GM12864 (cell line): ENCODE measurements around the gene RRBP1.

Source experiments
- DNase-seq: peaks from one replicate; pipeline ENCODE4 v3.0.0-alpha.2; 2011; ENCODE audit warnings: low read depth
- H3K4me3 ChIP-seq: 2 replicates; pipeline ENCODE4 v1.5.1; 2011; ENCODE audit warnings: mild to moderate bottlenecking, low read depth, low read length, control low read depth
- CTCF ChIP-seq: IDR thresholded peaks from 2 replicates; pipeline ENCODE4 v1.5.1; 2011; ENCODE audit warnings: low read depth, mild to moderate bottlenecking, moderate library complexity, low read length, control low read depth, inconsistent platforms; ENCODE audit errors: missing control alignments

Gene RRBP1

GRCh38 chr20:17715075-17715474, 33.0 kb upstream of the RRBP1 start:
- no peak for DNase-seq
- H3K4me3 ChIP-seq: no peak overlapping the region
- TF ChIP-seq CTCF: no peak

DNA sequence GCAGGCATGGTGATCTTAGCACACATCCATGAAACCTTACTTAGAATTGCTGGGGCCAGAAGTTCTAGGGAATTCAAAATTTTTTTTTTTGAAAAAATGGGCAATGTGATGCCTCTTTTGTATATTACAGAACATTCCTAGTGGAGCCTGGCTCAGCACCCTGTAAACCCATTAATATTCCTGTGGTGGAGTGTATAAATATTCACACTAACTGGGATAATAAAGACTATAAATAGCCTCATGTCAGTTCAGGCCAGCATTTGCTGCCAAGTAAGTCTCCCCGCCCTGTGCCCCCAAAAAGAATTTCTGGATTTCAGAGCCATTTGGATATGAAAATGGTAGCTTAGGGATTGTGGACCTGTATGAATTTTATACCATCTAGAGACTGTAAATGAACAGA, 32.6 kb upstream of the RRBP1 start:
- no peak for TF ChIP-seq CTCF
- DNase-seq: no peak
- no peak overlapping the region for H3K4me3 ChIP-seq

GRCh38 chr20:17712708-17713107, 30.7 kb upstream of the RRBP1 start:
- no peak overlapping the region for H3K4me3 ChIP-seq
- no peak for DNase-seq
- TF ChIP-seq CTCF: no peak

- no peak for TF ChIP-seq CTCF
- no peak for DNase-seq
- no peak overlapping the region for H3K4me3 ChIP-seq
Measured at GRCh38 chr20:17712201-17712600, 30.2 kb upstream of the RRBP1 start.

DNA sequence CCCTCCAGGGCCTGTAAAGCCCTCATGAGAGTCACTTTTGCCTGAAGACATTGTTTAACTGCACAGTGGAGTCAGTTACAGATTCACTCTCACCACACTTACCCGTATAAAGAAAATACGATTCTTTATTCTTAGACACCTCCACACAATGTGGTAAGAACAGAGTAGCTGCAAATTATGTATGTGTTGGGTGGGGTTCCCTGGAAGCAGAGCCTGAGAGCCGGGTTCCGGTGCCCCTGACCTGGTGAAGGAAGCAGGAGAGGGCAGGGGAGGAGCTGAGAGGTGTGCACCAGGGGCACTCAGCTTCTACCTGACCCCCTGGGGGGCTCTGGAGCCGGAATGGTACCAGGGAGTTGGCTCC, 29.2 kb upstream of the RRBP1 start:
- no peak for TF ChIP-seq CTCF
- H3K4me3 ChIP-seq: no peak overlapping the region
- no peak for DNase-seq

- no peak for TF ChIP-seq CTCF
- no peak for DNase-seq
Measured at GRCh38 chr20:17710379-17711266, 28.6 kb upstream of the RRBP1 start.

More at GRCh38 chr20:17710379-17711266, 28.6 kb upstream of the RRBP1 start:
- no peak overlapping the region for H3K4me3 ChIP-seq
